A673 (cell line): ENCODE data around the gene ANKRD55.

Experiments used
- CTCF ChIP-seq: fragments of 300-800, 200-600 bp; sonication (generic); conservative IDR thresholded peaks from 2 replicates; pipeline ENCODE4 v1.5.1; 2017; ENCODE audit warnings: low read depth, mild to moderate bottlenecking, antibody characterized with exemption, low read length, moderate library complexity, mixed read lengths
- EZH2 ChIP-seq: fragments of 200-600 bp; sonication (generic); IDR thresholded peaks from 2 replicates; pipeline ENCODE4 v1.6.1; 2017; ENCODE audit warnings: borderline replicate concordance, low read depth, mild to moderate bottlenecking, mixed read lengths, antibody characterized with exemption, low read length; ENCODE audit not compliant: poor library complexity, severe bottlenecking

GRCh38 chr5:56143373-56143714, 89.8 kb downstream of the ANKRD55 start:
- TF ChIP-seq CTCF (no peak), EZH2 (no peak)
